ENCODE results near the gene CCDC159. TPM values are rescaled to one million over a fixed set of nuclear protein-coding genes. Genes with fewer than 3 reads are reported as not detected.
A peak's percentile ranks its signal among the peaks of the same experiment; 100 is the strongest.
"Not testable (repeated sequence)": the region's sequence is repeated elsewhere in the genome, so short reads cannot be mapped to it uniquely, and the experiment has no call there.

The CCDC159 gene
- total RNA-seq, 6 experiments from 2014 or later: 7.7 to 11.8 (median 10.4) TPM

DNA sequence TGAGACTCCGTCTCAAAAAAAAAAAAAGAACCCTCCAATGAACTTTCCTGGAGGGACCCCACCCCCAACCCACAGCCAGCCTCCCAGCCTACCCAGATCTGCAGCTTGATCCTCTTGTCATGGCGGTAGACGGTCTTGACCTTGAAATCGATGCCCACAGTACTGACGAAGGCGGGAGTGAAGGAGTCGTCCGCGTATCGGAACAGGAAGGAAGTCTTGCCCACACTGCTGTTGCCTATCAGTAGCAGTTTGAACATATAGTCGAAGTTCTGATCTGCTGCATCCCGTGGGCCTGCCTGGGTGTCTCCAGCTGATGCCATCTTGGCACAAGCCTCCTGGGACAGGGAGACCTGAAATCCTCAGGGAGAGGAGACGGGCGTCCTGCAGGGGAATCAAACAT lies 9.2 kb upstream of the CCDC159 start:
- Mint-ChIP-seq H3K4me3 (no peak overlapping the region), H3K9me3 (no peaks in the 10 kb centered on the region), H3K27ac (no peak overlapping the region), H3K27me3 (ENCODE audit: insufficient read depth) (no peaks in the 10 kb centered on the region), H3K4me1 (ENCODE audit: low read depth) (peaks cover 10% of the 10 kb centered on the region), H3K36me3 (ENCODE audit: low read depth) (peaks cover 28% of the 10 kb centered on the region)
- DNase-seq: no peak
- TF ChIP-seq, protein P1, sequence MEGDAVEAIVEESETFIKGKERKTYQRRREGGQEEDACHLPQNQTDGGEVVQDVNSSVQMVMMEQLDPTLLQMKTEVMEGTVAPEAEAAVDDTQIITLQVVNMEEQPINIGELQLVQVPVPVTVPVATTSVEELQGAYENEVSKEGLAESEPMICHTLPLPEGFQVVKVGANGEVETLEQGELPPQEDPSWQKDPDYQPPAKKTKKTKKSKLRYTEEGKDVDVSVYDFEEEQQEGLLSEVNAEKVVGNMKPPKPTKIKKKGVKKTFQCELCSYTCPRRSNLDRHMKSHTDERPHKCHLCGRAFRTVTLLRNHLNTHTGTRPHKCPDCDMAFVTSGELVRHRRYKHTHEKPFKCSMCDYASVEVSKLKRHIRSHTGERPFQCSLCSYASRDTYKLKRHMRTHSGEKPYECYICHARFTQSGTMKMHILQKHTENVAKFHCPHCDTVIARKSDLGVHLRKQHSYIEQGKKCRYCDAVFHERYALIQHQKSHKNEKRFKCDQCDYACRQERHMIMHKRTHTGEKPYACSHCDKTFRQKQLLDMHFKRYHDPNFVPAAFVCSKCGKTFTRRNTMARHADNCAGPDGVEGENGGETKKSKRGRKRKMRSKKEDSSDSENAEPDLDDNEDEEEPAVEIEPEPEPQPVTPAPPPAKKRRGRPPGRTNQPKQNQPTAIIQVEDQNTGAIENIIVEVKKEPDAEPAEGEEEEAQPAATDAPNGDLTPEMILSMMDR (IDR thresholded peaks at IDR 0.05): no peak

DNA sequence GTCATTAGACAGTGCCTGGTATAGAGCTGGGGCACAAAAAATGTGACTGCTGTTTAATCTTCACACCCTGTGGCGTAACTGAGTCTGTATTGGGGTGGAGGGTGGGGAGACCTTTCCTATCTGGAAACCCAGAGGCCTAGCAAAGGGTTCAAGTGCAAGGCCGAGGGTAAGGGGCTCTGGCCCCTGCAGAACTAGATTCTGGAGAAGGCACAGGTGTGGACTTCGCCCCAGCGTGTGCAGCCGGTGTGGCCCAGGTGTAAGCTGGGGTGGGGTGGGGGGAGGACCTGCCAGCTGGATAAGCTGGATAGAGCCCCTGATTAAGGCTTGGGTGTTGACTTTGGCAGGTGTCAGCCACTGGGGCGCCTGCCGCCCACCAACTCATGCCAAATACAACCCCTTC lies 8.2 kb upstream of the CCDC159 start:
- TF ChIP-seq, protein P1 (IDR thresholded peaks at IDR 0.05): no peak
- Mint-ChIP-seq H3K36me3 (ENCODE audit: low read depth) (peaks cover 22% of the 10 kb centered on the region), H3K4me3 (no peak overlapping the region; the same call in 1 of the 2 replicates), H3K4me1 (ENCODE audit: low read depth) (peaks cover 10% of the 10 kb centered on the region), H3K27ac (no peak overlapping the region), H3K27me3 (ENCODE audit: insufficient read depth) (no peaks in the 10 kb centered on the region), H3K9me3 (no peaks in the 10 kb centered on the region)
- DNase-seq: no peak

DNA sequence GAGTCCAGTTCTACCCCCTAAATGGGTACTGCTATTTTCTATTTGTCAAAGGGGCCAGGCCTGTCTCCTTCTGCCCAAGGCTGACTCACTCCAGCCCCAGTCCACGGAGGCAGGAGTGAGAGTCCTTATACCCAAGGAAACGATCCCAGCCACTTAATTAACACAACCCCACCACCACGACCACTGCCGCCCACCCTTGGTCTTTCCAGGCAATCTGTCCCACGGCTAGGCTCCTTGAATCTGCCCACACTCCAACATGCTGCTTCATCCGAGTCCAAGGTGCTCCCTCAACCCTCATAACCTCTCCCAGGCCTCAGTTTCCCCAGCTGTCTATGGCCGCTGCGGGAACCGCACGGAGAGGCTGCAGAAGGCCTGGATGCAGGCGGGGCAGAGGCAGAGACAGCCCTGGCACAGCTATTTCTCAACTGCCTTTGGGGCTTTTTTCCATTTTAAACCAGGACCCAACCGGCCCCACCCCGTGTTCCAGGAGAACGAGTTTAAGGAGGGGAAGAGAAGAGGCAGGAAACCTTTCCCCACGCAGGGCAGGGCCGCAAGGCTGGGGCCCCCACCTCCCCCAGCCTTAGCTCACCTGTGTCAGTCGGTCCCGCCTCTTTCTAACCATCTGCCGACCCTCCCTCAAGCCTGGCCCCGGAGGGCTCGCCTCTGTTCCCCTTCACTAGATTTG lies 7.6 kb upstream of the CCDC159 start:
- Mint-ChIP-seq H3K4me1 (ENCODE audit: low read depth) (peaks cover 10% of the 10 kb centered on the region), H3K27me3 (ENCODE audit: insufficient read depth) (no peaks in the 10 kb centered on the region), H3K27ac (no peak overlapping the region), H3K36me3 (ENCODE audit: low read depth) (peaks cover 20% of the 10 kb centered on the region), H3K9me3 (no peaks in the 10 kb centered on the region), H3K4me3 (peak overlapping the region; percentile 80)
- TF ChIP-seq, protein P1 (IDR thresholded peaks at IDR 0.05): no peak
- DNase-seq: no peak

DNA sequence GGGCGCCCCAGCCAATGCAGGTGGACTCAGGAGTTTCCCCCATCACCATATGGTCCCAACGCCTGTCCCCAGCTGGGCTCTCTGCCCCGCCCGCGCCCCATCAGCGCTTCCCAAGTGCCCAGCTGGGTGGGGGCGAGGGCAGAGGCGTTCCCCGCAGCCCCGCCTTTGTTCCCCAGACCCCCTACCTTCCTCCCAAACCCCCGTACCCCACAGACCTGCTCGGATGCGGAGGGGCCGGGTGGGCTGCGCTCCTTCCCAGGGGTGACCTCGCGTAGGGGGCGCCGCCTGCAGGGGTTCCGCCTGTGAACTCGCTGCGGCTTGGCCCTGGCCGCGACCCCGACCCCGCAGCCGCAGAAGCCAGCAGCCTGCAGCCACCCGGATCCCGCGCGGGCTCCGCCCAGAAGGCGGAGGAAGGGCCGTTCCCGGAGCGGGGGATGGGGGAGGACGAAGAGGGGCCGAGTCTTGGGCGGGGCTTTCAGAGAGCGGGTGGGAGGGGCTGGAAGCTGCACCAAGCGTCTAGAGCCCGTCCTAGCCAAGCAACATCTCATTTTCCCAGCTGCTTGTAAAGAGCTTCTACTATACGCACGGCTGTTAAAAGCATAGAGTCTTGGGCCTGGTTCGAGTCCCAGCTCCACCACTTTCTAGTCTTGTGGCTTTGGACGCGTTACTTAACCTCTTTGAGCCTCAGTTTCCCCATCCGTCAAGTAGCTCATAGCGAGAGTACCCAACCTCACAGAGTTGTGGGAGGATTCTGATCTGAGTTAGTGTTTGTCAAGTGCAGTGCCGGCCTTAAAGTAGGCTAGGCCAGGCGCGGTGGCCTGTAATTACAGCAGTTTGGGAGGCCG lies 6.8 kb upstream of the CCDC159 start, which contains the start of gene RAB3D:
Gene RAB3D (minus strand): TSS at position 404 of the 845 bp plus-strand sequence. CDS start 2,258 bp downstream, outside the sequence.
- no peaks in the 10 kb centered on the region for H3K9me3 Mint-ChIP-seq
- peaks cover 16% of the 10 kb centered on the region for H3K4me1 Mint-ChIP-seq (ENCODE audit: low read depth)
- TF ChIP-seq, protein P1 (IDR thresholded peaks at IDR 0.05): no peak; the same call in 1 of the 2 replicates
- peak; percentile 70 for DNase-seq
- H3K4me3 Mint-ChIP-seq: peak within 1 kb of the TSS; percentile 80
- peaks cover 16% of the 10 kb centered on the region for H3K36me3 Mint-ChIP-seq (ENCODE audit: low read depth)
- H3K27me3 Mint-ChIP-seq (ENCODE audit: insufficient read depth): no peaks in the 10 kb centered on the region
- H3K27ac Mint-ChIP-seq: no peak within 1 kb of the TSS

DNA sequence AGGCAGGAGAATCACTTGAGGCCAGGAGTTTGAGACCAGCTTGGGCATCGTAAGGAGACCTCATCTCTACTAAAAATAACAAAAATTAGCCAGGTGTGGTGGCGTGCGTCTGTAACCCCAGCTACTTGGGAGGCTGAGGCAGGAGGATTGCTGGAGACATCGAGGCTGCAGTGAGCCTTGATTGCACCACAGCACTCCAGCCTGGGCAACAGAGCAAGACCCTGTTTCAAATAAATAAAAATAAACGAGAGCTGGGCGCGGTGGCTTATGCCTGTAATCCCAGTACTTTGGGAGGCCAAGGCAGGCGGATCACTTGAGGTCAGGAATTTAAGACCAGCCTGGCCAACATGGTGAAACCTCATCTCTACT lies 6.2 kb upstream of the CCDC159 start:
- not testable (repeated sequence) for H3K9me3 Mint-ChIP-seq; DNase-seq; H3K27ac Mint-ChIP-seq; H3K27me3 Mint-ChIP-seq (ENCODE audit: insufficient read depth)
- H3K4me3 Mint-ChIP-seq: peak overlapping the region; percentile 80
- H3K4me1 Mint-ChIP-seq (ENCODE audit: low read depth): peaks cover 20% of the 10 kb centered on the region
- peaks cover 13% of the 10 kb centered on the region for H3K36me3 Mint-ChIP-seq (ENCODE audit: low read depth)

DNA sequence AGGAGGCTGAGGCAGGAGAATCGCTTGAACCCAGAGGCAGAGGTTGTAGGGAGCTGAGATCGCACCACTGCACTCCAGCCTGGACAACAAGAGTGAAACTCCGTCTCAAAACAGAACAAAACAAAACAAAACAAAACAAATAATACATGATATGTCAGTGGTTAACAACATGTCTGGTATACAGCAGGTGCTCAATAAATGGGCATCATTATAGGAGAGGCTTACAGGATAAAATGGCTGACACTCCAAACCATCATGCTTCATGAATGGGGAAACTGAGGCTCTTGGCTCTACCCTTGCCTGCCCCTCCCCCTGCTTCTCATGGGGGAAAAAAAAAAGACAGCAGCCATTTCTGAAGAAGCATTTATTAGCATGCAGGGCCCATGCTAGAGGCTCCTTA lies 3.9 kb upstream of the CCDC159 start:
- TF ChIP-seq, protein P1 (IDR thresholded peaks at IDR 0.05): no peak
- Mint-ChIP-seq H3K27ac (no peak overlapping the region), H3K27me3 (ENCODE audit: insufficient read depth) (no peaks in the 10 kb centered on the region), H3K36me3 (ENCODE audit: low read depth) (no peaks in the 10 kb centered on the region), H3K4me1 (ENCODE audit: low read depth) (peaks cover 40% of the 10 kb centered on the region), H3K9me3 (no peaks in the 10 kb centered on the region), H3K4me3 (no peak overlapping the region)
- no peak for DNase-seq

Measured in HFFc6 (cell line).